GM12875 (cell line): ENCODE data around the gene AK4.

Experiments used
- H3K4me3 ChIP-seq: one replicate; pipeline ENCODE4 v1.5.1; 2011; ENCODE audit warnings: low read depth, low read length, control low read depth
- TF ChIP-seq, protein P1 (sequence below): IDR thresholded peaks from 2 replicates; pipeline ENCODE4 v1.5.1; 2011; ENCODE audit warnings: low read depth, mild to moderate bottlenecking, control low read depth, inconsistent platforms, low read length, moderate library complexity, borderline replicate concordance; ENCODE audit not compliant: insufficient read depth

AK4 gene

DNA sequence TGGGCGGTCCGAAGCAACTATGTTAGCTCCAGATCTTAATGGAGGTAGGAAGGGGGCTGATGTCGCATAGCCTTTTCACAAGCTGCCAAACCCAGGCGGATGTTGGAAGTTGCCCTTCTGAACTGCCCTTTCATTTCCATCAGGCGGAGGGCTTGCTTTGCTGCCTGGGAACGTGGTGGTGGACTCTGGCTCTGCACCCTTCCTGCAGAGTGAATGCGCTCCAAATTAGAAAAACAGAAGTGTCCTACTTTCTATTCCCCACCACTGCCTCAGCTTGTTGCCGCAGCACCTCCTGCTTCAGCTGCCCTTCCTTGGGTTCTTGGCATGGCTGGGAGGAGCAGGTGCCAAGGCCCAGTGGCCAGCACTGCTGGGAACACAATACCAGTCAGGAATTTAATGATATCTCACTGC lies 60.6 kb downstream of the AK4 start:
- TF ChIP-seq, protein P1, sequence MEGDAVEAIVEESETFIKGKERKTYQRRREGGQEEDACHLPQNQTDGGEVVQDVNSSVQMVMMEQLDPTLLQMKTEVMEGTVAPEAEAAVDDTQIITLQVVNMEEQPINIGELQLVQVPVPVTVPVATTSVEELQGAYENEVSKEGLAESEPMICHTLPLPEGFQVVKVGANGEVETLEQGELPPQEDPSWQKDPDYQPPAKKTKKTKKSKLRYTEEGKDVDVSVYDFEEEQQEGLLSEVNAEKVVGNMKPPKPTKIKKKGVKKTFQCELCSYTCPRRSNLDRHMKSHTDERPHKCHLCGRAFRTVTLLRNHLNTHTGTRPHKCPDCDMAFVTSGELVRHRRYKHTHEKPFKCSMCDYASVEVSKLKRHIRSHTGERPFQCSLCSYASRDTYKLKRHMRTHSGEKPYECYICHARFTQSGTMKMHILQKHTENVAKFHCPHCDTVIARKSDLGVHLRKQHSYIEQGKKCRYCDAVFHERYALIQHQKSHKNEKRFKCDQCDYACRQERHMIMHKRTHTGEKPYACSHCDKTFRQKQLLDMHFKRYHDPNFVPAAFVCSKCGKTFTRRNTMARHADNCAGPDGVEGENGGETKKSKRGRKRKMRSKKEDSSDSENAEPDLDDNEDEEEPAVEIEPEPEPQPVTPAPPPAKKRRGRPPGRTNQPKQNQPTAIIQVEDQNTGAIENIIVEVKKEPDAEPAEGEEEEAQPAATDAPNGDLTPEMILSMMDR = no peak
- no peak overlapping the region for H3K4me3 ChIP-seq

DNA sequence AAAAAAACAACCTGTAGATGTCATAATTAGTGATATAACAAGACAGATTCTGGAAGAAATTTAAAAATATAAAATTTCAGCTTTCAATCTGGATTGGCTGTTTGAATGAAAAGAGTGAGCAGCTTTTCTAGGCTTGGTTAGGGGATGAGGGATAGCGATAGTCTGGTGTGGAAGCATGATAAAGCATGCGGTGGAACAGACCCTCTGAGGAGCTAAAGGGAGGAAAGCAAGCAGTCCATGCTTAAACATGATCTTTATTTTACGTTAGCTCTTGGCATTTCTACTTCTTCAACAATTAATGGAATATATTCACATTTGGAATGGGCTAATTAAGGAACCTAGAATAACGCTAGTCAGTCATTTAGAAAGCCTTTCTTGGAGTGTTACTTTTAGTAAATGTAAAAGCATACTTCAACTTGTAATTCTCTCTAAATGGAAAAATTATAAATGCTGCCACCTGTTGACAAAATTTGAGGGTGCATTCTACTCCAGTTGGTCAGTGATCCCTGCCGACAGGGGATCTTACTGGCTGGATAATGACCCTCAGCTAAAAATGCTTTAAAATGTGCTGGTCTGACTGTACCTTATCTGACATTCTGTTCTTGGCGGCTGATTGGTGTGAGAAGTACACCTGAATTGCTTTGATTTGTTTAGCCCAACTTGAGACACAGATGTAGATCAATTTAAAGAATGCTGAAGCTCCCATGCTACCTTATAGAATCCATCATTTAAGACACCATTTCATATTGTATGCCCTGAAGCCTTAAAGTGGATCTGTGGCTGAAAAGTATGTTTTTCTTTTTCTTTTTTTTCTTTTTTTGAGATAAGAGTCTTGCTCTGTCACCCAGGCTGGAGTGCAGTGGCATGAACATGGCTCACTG lies 61.2 kb downstream of the AK4 start:
- H3K4me3 ChIP-seq = no peak overlapping the region
- TF ChIP-seq, protein P1 = peak; percentile 32; the same call in 1 of the 2 replicates

DNA sequence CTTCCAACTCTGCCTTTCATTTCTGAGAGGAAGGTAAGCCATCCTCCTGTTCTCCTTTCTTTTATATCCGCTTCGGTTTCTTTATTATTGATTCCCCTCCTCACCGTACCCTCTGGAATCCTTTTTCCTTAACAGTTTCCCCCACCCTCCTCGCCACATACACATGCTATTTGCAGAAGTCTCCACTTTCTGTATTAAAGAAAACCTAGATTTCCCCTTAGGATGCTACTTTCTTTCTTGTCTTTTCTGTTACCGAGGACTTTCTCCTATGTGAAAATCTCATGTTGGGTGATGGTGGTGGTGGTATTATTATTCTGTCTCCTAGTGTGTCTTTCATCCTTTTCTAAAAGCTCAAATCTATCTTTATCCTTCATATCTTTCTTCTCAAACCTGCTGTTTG lies 62.3 kb downstream of the AK4 start:
- no peak overlapping the region for H3K4me3 ChIP-seq
- TF ChIP-seq, protein P1 = no peak

DNA sequence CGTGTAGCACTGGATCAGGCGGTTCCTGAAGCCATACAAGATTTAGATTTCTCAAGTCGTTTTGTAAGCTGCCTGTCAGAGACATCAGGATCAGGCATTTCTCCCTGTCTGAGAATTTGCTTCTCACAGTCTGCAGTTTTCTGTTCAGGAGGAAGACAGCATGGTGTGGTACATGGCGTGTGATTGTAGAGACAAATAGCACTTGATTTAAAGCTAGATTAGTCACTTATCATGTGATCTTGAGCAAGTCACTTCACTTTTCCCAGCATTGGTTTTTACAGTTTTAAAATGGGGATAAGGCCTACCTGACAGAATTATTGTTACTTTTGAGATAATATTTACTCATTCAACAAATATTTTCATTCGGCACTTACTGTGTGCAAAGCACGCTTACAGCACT lies 63.3 kb downstream of the AK4 start:
- H3K4me3 ChIP-seq = no peak overlapping the region
- TF ChIP-seq, protein P1 = no peak

DNA sequence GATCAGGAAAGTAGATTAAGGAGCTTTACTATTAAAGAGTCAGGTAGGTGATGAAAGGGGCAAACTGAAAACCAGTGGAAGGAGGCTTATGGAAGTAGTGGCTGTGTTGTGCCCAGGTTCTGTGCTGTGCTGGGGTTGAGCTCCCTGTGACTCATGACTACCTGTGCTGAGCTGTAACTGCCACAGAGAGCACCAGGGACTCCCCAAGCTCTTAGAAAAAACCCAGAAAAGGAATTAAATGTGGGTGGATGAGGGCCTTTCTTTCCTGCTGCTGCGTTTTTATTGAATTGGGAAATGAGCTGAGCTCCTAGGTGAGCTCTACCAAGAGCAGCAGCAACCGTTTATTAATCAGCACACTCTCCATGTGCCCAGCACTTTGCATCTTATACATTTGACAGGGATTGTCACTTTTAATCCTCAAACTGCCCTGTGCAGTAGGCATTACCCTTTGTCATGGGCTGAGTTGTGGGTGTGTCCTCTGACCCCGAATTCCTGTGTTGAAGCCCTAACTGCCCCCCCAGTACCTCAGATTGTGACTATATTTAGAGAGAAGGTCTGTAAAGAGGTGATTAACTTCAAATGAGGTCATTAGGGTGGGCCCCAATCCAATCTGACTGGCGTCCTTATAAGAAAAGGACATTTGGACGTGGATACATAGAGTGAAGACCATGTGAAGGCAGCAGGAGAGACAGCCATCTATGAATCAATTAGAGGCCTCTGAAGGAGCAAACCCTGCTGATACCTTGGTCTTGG lies 65.4 kb downstream of the AK4 start:
- TF ChIP-seq, protein P1 = no peak
- H3K4me3 ChIP-seq = no peak overlapping the region

DNA sequence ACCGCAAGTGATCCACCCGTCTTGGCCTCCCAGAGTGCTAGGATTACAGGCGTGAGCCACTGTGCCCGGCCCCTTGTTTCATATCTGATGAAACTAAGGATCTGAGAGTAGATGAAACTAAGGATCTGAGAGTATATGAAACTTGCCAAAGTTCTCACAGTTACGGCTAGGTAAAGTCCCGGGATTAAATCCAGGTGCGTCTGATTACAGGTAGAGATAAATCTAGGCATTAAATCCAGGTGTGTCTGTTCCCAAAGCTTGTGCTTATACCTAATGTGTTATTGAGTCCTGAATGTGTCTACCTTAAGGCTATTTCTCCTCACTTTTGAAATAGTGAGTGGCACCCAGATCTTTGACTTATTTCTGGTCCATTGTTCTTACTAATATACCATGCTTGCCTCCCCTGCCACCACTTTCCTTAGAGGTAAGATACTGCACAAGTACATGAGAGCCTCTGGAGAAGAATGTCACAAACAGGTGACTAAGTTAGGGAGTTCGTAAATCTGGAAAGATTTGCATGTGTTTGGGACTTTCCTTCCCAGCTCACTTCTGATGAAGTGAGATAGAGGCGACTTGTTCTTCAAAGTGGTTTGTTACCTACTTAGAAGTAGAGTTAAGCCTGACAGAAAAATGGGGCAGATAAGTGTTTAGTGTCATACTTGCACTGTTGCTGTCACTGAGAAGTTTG lies 66.5 kb downstream of the AK4 start:
- TF ChIP-seq, protein P1 = no peak
- no peak overlapping the region for H3K4me3 ChIP-seq
